Middle frontal gyrus (tissue), 1 donor: Measurements from ENCODE around the gene APOD.
"Not testable (repeated sequence)": the region's sequence is repeated elsewhere in the genome, so short reads cannot be mapped to it uniquely, and the experiment has no call there.

Experiments
- DNase-seq: peaks from one replicate; pipeline ENCODE4 v3.0.0-alpha.2; 2015; ENCODE audit warnings: low spot score; ENCODE audit errors: extremely low spot score

Gene APOD

DNA sequence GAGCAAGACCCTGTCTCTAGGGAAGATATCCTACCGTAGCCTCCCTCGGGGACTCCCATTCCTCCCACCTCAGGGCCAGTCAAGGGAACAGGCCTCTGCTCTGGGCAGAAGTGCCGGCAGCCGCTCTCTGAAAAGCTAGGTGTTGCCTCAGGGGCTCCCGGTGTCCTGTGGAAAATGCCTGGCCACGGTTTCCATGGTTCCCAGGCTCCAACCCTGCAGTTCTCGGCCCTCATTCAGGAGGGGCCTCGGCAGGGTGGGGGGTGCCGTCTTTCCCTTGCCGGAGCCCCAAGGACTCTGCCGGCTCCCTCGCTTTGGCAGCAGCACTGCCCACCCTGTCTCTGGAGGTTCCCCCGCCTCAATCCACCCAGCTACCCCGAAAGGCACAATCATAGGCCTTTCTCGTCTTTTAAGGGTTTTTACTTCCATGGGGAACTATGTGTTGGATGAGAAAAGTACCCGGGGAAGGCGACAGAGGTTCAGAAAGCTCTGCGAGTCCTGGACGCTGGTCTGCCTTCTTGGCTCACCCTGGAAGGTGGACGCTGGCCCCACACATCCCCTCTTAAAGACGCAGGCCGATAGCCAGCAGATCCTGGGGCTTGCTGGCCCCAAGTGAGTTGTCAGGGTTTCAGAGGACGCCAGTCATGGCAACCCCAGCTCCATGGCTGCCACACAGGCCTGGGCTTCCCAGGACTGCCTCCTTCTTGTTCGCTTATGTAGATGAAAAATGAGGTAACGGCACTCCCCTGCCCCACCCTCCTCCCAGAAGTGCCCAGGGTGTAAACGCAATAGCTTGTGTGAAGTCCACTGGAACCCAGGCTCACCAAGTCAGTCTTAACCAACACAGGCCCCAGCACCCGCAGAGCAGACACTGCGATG is 34.3 kb upstream of the APOD start:
- not testable (repeated sequence) for DNase-seq

DNA sequence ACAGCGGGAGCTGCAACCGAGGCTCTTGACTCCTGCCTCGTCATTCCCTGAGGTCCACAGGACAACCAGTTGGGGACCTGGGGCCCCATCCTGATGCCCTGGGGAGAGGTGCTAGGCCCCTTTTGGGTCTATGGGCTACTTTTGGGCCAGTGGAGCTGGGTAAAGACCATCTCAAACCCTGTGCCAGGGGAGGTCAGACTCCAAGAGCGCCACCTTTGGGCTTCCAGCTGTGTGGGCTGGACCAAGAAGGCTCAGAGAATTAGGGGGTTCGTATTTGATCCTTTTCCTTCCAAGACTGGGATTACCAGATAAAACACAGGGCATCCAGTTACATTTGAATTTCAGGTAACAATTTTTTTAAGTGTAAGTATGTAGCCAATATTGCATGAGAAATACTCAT is 33.4 kb upstream of the APOD start:
- not testable (repeated sequence) for DNase-seq

DNA sequence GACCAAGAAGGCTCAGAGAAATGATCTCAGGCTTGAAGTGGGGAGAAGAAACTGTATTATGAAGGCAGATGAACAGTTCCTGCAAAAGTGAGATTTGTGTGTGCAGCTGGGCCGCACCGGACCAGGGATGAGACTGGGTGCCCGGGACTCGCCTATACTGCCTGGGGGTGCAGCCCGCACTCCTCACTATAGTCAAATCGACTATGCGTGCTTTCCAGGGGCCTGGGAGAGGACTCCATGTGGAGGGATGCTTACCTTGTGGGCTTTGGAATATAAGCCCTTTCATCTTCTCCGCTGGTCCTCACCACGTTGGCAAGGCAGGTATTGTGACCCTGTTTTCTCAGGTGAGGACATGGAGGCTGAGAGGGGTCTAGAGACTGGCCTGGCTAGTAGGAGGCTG is 32.9 kb upstream of the APOD start:
- no peak for DNase-seq

GRCh38 chr3:195615952-195616537 is 32.3 kb upstream of the APOD start:
- DNase-seq = not testable (repeated sequence)

DNA sequence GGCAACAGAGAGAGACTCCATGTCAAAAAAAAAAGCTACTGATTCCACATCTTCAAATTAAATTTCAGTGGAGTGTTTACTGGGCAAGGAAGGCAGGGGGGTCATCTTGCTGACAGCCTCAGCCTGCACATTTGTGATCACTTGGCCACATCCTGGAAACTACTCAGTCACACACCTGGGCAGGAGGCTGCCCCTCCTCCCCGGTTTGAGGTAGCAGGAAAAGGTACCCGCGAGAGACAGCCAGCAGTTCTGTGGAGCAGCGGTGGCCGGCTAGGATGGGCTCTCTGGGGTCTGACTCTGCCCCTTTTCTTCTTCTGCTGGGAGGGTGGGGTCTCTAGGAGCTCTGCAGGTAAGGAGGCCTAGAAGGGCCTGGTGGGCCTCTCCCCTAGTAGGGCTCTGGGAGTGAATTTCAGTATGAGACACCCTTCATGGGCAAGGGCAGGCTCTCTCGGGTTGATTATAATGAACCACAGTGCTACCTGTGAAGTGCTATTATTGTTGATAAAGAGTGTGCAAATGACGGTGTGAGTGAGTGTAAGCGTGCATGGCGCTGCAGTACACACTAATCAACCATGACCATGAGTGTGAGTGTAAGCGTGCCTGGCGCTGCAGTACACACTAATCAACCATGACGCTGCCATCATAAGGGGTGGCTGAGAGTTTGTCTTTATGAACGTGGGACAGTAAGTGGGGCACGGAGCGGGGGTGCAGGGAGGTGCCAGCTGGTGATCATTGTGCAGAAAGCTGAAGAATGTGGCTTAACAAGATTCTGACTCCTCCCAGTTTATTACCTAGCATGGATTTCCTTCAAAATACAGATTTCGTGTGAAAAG is 31.1 kb upstream of the APOD start:
- not testable (repeated sequence) for DNase-seq

DNA sequence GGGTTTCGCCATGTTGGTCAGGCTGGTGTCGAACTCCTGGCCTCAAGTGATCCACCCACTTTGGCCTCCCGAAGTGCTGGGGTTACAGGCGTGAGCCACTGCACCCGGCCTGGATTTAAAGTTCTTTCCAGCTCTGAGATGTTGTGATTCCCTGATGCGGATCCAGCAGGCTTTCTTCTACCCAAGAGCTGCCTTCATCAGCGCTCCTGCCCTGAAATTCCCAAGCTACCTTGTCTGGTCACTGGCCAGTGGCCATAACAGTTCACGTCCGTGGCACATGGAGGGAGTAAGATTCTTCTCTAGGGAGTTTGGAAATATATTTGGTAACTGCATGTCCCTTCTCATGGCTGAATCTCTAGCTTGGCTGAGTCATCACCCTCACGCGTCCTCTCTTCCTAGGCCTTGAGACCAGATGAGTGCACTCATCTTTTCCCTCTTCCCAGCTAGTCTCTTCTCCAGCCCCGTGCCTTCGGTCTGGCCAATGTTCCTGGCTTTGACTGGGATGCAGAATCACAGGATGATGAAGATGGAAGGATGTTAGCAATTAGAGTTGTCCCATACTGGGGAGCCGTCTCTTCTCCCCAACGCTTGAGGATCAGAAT is 29.8 kb upstream of the APOD start:
- DNase-seq = no peak

- no peak for DNase-seq
These were observed 28.5 kb upstream of the APOD start for GRCh38 chr3:195612075-195612800.

- DNase-seq = no peak
These were observed 25.5 kb upstream of the APOD start for GRCh38 chr3:195609229-195609628.

DNA sequence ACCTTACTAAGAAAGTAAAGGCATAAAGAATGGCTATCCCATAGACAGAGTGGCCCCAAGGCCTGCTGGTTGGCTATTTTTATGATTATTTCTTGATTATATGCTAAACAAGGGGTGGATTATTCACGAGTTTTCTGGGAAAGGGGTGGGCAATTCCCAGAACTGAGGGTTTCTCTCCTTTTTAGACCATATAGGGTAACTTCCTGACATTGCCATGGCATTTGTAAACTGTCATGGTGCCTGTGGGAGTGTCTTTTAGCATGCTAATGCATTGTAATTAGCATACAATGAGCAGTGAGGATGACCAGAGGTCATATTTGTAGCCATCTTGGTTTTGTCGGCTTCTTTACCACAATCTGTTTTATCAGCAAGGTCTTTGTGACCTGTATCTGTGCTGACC is 18.0 kb upstream of the APOD start:
- not testable (repeated sequence) for DNase-seq

GRCh38 chr3:195601382-195601781 is 17.6 kb upstream of the APOD start:
- DNase-seq = no peak

GRCh38 chr3:195599926-195600325 is 16.2 kb upstream of the APOD start:
- not testable (repeated sequence) for DNase-seq

DNA sequence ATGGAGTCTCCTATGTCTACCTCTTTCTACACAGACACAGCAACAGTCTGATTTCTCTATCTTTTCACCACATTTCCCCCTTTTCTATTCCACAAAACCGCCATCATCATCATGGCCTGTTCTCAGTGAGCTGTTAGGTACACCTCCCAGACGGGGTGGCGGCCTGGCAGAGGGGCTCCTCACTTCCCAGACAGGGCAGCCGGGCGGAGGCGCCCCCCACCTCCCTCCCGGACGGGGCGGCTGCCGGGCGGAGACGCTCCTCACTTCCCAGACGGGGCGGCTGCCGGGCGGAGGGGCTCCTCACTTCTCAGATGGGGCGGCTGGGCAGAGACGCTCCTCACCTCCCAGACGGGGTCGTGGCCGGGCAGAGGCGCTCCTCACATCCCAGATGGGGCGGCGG is 15.8 kb upstream of the APOD start:
- not testable (repeated sequence) for DNase-seq

DNA sequence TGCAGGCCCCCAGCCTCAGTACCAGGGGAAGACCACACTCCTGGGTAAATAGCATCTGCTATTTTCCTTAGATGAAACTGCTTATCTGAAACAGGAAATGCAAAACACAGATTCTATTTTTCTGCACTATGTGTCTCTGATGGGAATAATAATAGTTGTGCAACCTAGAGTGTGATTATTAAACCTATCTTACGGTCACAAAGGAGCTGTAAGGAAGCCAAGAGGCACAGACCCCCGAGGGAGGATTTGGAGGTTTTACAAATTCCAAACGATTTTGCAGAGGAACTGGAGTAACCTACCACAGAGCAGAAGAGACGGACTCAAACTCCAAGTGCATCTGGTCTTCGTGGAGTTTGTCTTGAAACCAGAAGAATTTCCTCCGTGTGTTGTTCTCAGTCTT is 14.1 kb upstream of the APOD start:
- DNase-seq = no peak

DNA sequence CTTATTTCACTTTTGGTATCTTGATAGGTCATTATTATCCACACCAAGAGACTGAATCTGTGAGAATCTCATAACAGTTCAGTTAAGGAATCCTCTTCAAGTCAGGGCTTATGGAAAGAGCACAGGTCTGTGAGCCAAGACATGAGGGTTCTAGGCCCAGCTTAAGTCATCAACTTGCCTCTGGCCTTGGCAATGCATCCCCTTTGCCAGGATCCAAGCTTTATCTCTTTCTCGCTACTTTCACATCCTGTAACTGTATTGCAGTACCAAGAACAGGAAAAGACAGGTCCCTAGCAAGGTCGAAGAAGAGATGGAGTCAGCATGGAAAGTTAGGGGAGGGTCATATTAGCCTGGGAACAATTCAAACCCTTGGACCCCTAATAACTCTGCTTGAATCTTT is 13.5 kb upstream of the APOD start:
- DNase-seq = no peak

DNA sequence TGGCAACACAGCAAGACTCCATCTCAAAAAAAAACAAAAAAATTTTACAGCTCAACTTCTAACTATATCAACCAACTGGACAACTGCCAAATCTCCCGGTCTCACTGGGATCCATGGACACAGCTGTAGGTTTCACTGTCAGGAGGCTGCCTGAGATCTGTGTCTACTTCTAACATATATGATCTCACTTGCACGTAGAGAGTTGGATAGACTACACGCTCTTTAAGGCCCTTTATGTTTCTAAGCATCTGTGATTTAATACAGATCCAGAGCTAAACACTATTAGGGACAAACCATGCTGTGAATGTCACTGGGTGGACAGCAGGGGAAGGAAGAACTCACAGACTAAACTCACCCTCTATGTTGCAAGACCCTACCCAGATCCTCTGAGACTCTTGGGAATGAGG is 13.0 kb upstream of the APOD start:
- DNase-seq = no peak

GRCh38 chr3:195595785-195596531 is 12.2 kb upstream of the APOD start:
- no peak for DNase-seq

GRCh38 chr3:195591852-195592251 is 8.1 kb upstream of the APOD start:
- DNase-seq = no peak

DNA sequence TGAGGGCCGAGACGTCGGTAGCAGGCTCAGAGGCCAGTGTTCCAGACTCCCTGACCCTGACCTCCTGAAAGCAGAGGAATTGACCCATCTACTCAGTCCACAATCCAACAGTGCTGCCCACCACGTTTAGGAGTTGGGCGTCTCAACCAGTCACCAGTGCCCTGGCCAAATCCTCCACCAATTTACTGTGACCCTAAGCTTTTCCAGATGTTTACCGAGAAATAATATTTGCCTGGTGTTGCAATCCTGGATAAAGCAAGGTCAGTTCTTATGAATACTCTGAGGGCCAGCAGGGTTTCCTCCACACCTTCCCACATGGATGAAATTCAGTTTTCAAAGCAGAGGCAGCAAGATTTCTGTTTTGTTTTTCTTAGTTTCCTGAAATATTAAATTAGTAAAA is 7.5 kb upstream of the APOD start:
- DNase-seq = no peak

DNA sequence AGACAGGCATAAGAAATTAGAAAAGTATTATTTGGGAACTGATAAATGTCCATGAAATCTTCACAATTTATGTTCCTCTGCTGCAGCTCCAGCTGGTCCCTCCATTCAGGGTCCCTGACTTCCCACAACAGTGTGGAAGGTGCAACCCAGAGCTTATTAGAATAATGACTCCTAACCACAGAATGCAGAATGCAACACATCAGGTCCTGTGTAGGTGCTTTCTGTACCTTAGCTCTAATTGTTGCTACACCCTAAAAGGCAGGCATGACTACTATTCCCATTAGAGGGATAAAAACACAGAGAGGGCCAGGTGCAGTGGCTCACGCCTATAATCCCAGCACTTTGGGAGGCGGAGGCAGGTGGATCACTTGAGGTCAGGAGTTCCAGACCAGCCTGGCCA is 6.6 kb upstream of the APOD start:
- DNase-seq = not testable (repeated sequence)

DNA sequence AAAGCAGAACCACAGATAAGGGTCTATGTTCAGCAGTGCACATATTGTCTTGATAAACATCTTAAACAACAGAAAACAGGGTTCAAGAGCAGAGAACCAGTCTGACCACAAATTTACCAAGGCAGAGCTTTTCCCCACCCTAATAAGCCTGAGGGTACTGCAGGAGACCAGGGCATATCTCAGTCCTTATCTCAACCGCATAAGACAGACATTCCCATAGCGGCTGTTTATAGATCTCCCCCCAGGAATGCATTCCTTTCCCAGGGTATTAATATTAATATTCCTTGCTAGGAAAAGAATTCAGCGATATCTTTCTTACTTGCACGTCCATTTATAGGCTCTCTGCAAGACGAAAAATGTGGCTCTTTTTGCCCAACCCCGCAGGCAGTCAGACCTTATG is 6.1 kb upstream of the APOD start:
- not testable (repeated sequence) for DNase-seq
